ENCODE measurements around the gene PRAF2.

The PRAF2 gene, protein sequence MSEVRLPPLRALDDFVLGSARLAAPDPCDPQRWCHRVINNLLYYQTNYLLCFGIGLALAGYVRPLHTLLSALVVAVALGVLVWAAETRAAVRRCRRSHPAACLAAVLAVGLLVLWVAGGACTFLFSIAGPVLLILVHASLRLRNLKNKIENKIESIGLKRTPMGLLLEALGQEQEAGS

DNA sequence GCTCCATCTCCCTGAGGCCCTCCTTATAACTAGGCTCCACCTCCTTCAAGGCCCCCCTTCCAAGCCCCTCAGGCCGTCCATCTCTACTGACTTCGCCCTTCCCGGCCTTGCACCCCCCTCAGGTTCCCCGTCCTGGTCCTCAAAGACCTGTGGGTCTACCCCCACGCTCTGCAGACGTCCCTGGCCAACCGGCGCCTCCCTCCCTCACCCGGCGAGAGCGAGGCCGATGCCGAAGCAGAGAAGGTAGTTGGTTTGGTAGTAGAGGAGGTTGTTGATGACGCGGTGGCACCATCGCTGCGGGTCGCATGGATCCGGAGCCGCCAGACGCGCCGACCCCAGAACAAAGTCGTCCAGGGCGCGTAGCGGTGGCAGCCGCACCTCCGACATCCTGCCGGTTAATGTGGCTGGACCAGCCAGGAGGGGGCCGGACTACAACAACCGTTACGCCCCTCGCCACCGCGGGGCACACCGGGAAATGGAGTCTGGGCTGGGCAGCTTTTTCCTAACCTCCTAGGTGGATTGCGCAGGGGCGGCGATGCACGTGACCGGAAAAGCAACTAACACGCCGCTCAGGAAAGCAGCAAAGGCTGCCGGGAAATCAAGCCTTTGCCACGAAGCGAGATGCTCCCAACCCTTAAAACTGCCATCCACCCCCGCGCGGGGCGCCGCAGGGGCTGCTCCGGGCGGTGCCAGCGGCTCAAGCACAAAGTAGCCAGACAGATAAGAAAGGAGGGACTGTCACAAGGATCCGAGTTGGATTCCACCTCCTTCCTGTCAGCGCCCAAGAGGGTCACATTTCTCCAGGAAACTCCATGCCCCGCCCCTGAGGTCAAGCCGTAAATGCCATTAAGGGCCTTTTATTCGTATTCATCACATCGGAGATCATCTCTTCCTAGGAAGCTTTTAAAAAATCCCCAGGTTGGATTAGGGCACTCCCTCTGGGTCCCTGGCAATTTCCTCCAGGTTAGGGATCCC, at the start of gene PRAF2:
Gene PRAF2 (minus strand): TSS at position 402 of the 975 bp plus-strand sequence. CDS start 15 bp downstream, at position 387.
- H3K4me3 ChIP-seq, result no peak within 1 kb of the TSS
- peaks cover 5% of the 10 kb centered on the region for H3K36me3 ChIP-seq (replicated peaks)
- DNase-seq (ENCODE audit: low spot score in 2 of 2), result no peak
- in situ Hi-C loops (cut with MboI; ENCODE audit: low sequenced_read_pairs), result no loop called here
- no peaks in the 10 kb centered on the region for H3K27me3 ChIP-seq (ENCODE audit: low read depth)
- H3K9me3 ChIP-seq, result no peaks in the 10 kb centered on the region
- no peaks in the 10 kb centered on the region; the same call in 1 of the 2 replicates for H3K4me1 ChIP-seq

DNA sequence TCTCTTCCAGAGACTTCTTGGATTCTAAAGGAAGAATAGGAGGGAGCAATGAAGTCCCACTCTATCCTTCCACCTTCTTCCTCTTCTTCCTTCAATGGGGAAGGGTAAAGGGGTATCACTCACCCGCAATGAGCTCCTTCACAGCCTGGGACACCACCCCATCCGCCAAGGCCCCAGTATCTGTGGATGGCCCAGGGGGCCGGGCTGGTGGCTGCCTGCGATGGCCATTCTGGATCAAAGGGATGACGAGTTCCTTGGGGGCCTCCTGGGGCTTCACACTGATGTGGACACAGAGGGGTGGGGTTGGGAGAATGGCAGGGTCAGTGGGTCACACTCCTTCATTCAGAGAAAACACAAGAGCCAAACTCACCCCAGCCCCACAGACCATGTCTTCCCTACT, 48.7 kb upstream of the PRAF2 start:
- no peaks in the 10 kb centered on the region for H3K27me3 ChIP-seq (ENCODE audit: low read depth)
- peaks cover 26% of the 10 kb centered on the region for H3K36me3 ChIP-seq (replicated peaks)
- DNase-seq (ENCODE audit: low spot score in 2 of 2), result no peak
- in situ Hi-C loops (cut with MboI; ENCODE audit: low sequenced_read_pairs), result no loop called here
- peak overlapping the region; percentile 98 for H3K4me3 ChIP-seq
- H3K4me1 ChIP-seq, result no peaks in the 10 kb centered on the region; the same call in 1 of the 2 replicates
- H3K9me3 ChIP-seq, result no peaks in the 10 kb centered on the region

DNA sequence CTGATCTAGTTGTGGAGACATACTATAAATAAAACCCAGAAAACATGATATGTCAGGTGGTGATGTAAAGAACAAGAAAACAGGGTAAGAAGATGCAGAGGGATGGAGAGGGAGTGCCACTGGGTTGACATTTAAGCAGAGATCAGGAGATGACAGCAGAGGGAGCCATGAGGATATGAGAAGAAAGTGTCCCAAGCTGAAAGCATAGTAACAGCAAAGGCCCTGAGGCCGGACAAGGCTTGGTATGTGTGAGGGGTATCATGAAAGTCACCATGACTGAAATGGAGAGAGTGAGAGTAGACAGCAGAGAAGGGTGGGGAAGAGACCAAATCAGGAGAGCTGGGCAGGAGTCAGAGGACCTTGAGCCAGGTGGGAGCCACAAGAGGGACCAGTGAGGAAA, 46.3 kb upstream of the PRAF2 start:
- DNase-seq (ENCODE audit: low spot score in 2 of 2), result no peak

DNA sequence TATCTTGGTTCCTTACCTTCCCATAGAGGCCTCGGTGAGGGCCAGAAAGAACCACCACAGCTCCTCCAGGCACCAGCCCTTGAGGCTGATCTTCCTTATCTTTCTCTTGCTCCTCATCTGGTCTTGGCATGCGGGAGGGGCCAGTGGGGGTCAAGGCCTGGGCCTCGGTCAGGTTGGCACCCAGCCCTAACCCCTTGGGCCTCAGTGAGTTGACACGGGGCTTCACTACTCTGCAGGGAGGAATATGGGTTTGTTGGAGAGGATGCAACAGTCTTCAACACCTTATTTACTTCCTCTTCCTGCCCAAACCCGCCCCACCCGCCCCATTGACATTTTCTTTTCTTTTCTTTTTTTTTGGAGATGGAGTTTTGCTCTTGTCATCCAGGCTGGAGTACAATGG, 43.8 kb upstream of the PRAF2 start:
- DNase-seq (ENCODE audit: low spot score in 2 of 2), result no peak
- Histone ChIP-seq H3K27me3 (ENCODE audit: low read depth) (no peaks in the 10 kb centered on the region), H3K4me3 (no peak overlapping the region), H3K36me3 (replicated peaks) (peaks cover 61% of the 10 kb centered on the region), H3K4me1 (no peaks in the 10 kb centered on the region), H3K9me3 (no peaks in the 10 kb centered on the region)
- in situ Hi-C loops (cut with MboI; ENCODE audit: low sequenced_read_pairs), result no loop called here

More for the DNA sequence above, 46.3 kb upstream of the PRAF2 start:
- H3K27me3 ChIP-seq (ENCODE audit: low read depth), result no peaks in the 10 kb centered on the region
- peaks cover 47% of the 10 kb centered on the region for H3K36me3 ChIP-seq (replicated peaks)
- in situ Hi-C loops (cut with MboI; ENCODE audit: low sequenced_read_pairs), result no loop called here
- no peak overlapping the region for H3K4me3 ChIP-seq
- no peaks in the 10 kb centered on the region; the same call in 1 of the 2 replicates for H3K4me1 ChIP-seq
- H3K9me3 ChIP-seq, result no peaks in the 10 kb centered on the region

DNA sequence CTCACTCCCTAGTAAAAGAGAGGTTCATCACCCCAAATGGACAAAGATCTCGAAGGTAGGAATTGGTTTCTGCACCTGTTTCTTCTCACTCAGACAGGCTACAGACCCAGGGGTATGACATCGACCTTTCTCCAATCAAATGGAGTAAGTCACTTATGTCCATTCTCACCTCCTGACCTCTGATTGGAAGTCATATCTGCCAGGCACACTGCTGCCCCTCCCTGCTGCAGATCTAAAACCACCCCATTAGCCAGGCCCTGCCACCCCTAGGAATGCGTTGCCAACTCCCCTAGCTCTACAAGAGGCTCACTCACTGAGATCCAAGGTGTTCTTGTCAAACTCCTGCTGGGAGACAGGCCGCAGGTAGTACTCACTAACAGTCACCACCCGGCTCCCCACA, 42.9 kb upstream of the PRAF2 start:
- Histone ChIP-seq H3K27me3 (ENCODE audit: low read depth) (no peaks in the 10 kb centered on the region), H3K4me3 (no peak overlapping the region), H3K4me1 (no peaks in the 10 kb centered on the region), H3K9me3 (no peaks in the 10 kb centered on the region), H3K36me3 (replicated peaks) (peaks cover 66% of the 10 kb centered on the region)
- in situ Hi-C loops (cut with MboI; ENCODE audit: low sequenced_read_pairs), result no loop called here
- DNase-seq (ENCODE audit: low spot score in 2 of 2), result no peak

DNA sequence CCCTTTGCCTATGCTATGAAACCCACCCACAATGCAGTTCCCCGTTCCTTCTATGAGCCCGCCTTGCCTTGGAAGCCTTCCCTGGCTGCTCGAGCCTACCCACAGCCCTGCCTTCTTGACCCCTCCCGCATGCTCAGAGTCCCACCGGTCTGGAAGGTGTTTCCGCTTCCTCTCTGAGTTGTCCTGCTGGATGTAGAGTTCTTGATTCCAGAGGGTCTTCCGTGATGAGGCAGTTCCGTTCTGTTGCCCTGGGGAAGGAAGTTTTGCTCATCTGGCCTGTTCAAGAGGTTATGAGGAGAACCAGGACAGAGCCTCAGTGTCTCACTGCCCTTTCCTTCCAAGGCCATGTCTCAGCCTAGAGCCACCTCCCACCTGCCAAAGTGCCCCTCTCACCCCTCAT, 42.3 kb upstream of the PRAF2 start:
- no peaks in the 10 kb centered on the region for H3K4me1 ChIP-seq

DNA sequence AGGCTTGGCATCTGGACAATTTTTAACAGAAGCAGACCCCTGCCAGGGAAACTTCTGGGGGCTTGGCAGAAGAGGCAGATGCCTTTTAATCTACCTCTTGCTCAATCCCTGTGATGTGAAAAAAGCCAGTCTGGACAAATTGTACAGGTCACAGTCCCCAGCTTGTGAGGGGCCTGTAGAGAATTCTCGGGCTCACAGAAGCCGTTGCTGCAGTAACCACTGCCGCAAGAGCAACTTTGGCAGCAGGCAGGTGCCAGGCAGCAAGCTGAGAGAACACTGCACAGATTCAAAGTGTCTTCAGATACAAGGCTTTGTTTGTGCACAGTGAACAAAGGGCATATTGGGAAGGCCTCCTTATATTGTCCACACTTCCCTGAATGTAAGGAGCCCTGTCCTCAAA, 38.0 kb upstream of the PRAF2 start:
- no peak for DNase-seq (ENCODE audit: low spot score in 2 of 2)
- no peaks in the 10 kb centered on the region for H3K4me1 ChIP-seq
- no peaks in the 10 kb centered on the region for H3K27me3 ChIP-seq (ENCODE audit: low read depth)
- in situ Hi-C loops (cut with MboI; ENCODE audit: low sequenced_read_pairs), result no loop called here
- no peaks in the 10 kb centered on the region for H3K9me3 ChIP-seq
- H3K36me3 ChIP-seq (replicated peaks), result peaks cover 44% of the 10 kb centered on the region
- no peak overlapping the region for H3K4me3 ChIP-seq

More for the DNA sequence above, 42.3 kb upstream of the PRAF2 start:
- H3K36me3 ChIP-seq (replicated peaks), result peaks cover 64% of the 10 kb centered on the region
- no peak for DNase-seq (ENCODE audit: low spot score in 2 of 2)
- in situ Hi-C loops (cut with MboI; ENCODE audit: low sequenced_read_pairs), result no loop called here
- H3K27me3 ChIP-seq (ENCODE audit: low read depth), result no peaks in the 10 kb centered on the region
- no peaks in the 10 kb centered on the region for H3K9me3 ChIP-seq
- H3K4me3 ChIP-seq, result no peak overlapping the region

DNA sequence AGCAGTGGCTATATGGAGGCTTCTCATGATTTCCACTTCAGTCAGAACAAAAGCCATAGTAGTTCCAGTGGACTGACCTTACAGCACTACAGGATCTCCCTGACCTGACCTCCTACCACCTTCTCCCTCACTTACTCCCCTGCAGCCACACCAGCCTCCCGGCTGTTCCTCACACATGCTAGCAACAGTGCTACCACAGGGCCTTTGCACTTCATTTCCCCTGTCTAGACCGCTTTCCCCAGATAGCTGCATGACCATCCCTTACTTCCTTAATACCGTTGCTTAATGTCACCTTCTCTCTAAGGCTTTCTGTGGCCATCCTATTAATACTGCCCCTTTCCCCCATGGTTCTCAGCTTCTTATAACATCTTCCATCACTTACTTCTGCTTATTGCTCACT, 36.6 kb upstream of the PRAF2 start:
- in situ Hi-C loops (cut with MboI; ENCODE audit: low sequenced_read_pairs), result no loop called here
- Histone ChIP-seq H3K9me3 (no peaks in the 10 kb centered on the region), H3K36me3 (replicated peaks) (peaks cover 30% of the 10 kb centered on the region), H3K27me3 (ENCODE audit: low read depth) (no peaks in the 10 kb centered on the region), H3K4me3 (no peak overlapping the region), H3K4me1 (no peaks in the 10 kb centered on the region)
- no peak for DNase-seq (ENCODE audit: low spot score in 2 of 2)

DNA sequence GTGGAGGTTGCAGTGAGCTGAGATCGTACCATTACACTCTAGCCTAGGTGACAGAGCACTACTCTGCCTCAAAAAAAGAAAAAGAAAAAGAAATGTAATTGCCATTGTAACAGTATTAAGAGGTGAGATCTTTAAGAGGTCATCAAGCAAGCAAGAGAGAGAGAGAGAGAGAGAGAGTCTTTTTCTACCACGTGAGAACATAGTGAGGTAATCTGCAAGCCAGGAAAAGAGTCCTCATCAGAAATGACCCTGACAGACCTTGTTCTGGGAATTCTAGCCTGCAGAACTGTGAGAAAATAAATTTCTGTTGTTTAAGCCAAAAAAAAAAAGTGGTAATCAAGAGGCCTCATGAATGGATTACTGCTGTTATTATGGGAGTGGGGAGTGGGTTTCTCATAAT, 34.8 kb upstream of the PRAF2 start:
- no peak overlapping the region for H3K4me3 ChIP-seq
- peaks cover 25% of the 10 kb centered on the region for H3K36me3 ChIP-seq (replicated peaks)
- no peaks in the 10 kb centered on the region for H3K4me1 ChIP-seq
- DNase-seq (ENCODE audit: low spot score in 2 of 2), result no peak
- no peaks in the 10 kb centered on the region for H3K9me3 ChIP-seq
- in situ Hi-C loops (cut with MboI; ENCODE audit: low sequenced_read_pairs), result loop anchor here (10.0 kb wide), 1 partner anchor 124 kb away; no protein-coding TSS in a partner anchor
- no peaks in the 10 kb centered on the region for H3K27me3 ChIP-seq (ENCODE audit: low read depth)

DNA sequence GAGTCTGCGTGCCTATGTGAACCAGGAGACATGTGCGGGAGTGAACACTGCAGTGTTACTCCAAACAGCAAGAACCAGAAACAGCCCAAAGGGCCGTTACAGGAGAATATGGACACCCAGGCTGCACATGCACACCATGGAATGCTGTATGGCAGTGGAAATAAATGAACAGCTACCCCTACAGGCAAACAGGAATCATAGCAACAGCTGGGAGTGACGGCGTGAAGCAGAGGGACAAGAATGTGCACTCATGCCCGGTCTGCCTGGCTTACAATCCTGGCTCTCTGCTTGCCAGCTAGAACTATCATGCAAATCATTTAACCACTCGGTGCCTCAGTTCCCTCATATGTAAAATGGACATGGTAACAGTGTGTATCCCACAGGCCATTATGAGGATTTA, 33.1 kb upstream of the PRAF2 start:
- Histone ChIP-seq H3K9me3 (no peaks in the 10 kb centered on the region), H3K27me3 (ENCODE audit: low read depth) (no peaks in the 10 kb centered on the region), H3K36me3 (replicated peaks) (peaks cover 10% of the 10 kb centered on the region), H3K4me1 (no peaks in the 10 kb centered on the region), H3K4me3 (no peak overlapping the region)
- DNase-seq (ENCODE audit: low spot score in 2 of 2), result peak; percentile 33 to 55
- in situ Hi-C loops (cut with MboI; ENCODE audit: low sequenced_read_pairs), result loop anchor here (10.0 kb wide), 1 partner anchor 122 kb away; no protein-coding TSS in a partner anchor

DNA sequence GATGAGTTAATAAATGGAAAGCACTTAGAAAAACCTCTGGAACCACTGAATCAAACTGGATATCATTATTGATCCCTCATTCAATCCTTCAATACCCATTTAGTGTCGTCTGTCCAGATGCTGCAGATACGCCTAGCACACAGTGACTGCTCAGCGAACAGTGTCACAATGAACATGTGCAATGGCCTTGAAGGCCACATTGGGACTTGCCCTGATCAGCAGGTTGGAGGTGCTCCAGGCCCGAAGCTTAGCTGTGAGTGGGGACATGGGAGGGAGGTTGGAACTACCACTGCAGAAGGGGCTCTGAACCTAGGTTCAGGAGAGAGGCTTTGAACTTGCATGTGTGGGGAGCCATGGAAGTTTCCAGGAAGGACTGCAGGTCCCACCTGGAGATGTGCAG, 32.5 kb upstream of the PRAF2 start:
- no peaks in the 10 kb centered on the region for H3K27me3 ChIP-seq (ENCODE audit: low read depth)
- in situ Hi-C loops (cut with MboI; ENCODE audit: low sequenced_read_pairs), result loop anchor here (10.0 kb wide), 1 partner anchor 121 kb away; no protein-coding TSS in a partner anchor

DNA sequence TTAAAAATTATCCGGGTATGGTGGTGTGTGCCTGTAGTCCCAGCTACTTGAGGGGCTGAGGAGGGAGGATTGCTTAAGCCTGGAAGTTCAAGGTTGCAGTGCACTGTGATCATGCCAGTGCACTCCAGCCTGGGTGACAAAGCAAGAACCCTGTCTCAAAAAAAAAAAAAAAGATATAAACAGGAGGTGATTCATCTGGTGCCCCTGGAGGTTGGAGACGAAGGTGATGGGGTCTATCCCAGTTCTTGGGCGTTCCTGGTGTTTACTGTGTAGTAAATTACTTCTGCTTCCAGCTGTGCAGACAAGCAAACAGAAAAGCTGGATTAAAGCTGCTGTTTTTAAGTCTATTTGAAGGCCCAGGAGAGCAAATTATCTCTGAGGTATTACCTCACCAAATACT, 29.8 kb upstream of the PRAF2 start:
- peaks cover 13% of the 10 kb centered on the region for H3K4me1 ChIP-seq
- no peak for DNase-seq (ENCODE audit: low spot score in 2 of 2)
- H3K36me3 ChIP-seq (replicated peaks), result no peaks in the 10 kb centered on the region; the same call in 1 of the 2 replicates
- no peaks in the 10 kb centered on the region for H3K27me3 ChIP-seq (ENCODE audit: low read depth)
- H3K9me3 ChIP-seq, result no peaks in the 10 kb centered on the region
- no peak overlapping the region for H3K4me3 ChIP-seq
- in situ Hi-C loops (cut with MboI; ENCODE audit: low sequenced_read_pairs), result loop anchor here (10.0 kb wide), 1 partner anchor 119 kb away; no protein-coding TSS in a partner anchor

More for the DNA sequence above, 32.5 kb upstream of the PRAF2 start:
- Histone ChIP-seq H3K36me3 (replicated peaks) (peaks cover 7% of the 10 kb centered on the region), H3K9me3 (no peaks in the 10 kb centered on the region), H3K4me3 (no peak overlapping the region), H3K4me1 (peaks cover 6% of the 10 kb centered on the region)
- no peak for DNase-seq (ENCODE audit: low spot score in 2 of 2)

DNA sequence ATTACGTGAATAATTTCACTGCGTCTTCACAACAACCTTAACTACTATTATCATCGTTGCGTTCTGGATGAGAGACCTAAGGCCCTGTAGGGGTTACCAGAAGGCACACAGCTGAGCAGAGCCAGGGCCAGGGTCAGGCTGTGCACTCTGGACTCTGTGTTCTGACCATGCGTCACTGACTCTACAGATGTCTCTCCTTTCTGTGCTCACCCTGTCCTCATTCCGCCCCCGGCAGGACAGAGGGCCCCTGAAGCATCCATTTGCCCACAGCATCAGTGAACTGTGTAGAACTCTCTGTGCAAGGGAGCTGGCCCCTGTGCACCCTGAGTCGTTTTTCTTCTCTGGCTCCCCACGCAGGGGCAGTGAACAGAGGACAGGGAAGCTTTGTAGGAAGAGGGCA, 28.4 kb upstream of the PRAF2 start:
- no peaks in the 10 kb centered on the region for H3K36me3 ChIP-seq (replicated peaks)
- H3K27me3 ChIP-seq (ENCODE audit: low read depth), result no peaks in the 10 kb centered on the region
- H3K4me1 ChIP-seq, result peaks cover 13% of the 10 kb centered on the region
- no peak for DNase-seq (ENCODE audit: low spot score in 2 of 2)
- no peaks in the 10 kb centered on the region for H3K9me3 ChIP-seq
- H3K4me3 ChIP-seq, result no peak overlapping the region
- in situ Hi-C loops (cut with MboI; ENCODE audit: low sequenced_read_pairs), result loop anchor here (10.0 kb wide), 1 partner anchor 117 kb away; no protein-coding TSS in a partner anchor

DNA sequence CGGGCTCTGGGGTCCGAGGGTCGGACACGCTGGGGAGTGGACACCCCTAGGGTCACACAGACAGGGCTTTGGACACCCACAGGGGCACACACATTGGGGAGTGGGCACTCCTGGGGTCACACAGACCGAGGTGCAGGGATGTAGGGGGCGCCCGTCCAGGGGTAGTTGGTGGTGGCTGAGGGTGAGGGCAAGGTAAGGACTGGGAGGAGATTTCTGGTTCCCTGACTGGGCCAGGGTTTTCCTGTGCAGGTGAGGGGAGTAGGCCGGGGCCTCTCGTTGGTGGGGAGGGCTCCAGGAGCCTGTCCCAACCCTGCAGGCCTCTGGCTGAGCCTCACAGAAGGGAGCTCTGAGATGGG, 27.8 kb upstream of the PRAF2 start:
- Histone ChIP-seq H3K36me3 (replicated peaks) (no peaks in the 10 kb centered on the region), H3K9me3 (no peaks in the 10 kb centered on the region), H3K4me1 (peaks cover 13% of the 10 kb centered on the region), H3K4me3 (peak overlapping the region; percentile 82), H3K27me3 (ENCODE audit: low read depth) (no peaks in the 10 kb centered on the region)
- in situ Hi-C loops (cut with MboI; ENCODE audit: low sequenced_read_pairs), result loop anchor here (10.0 kb wide), 1 partner anchor 117 kb away; no protein-coding TSS in a partner anchor
- no peak for DNase-seq (ENCODE audit: low spot score in 2 of 2)

All from HAP-1 (cell line).